DND-41 (cell line): ENCODE results near the gene TBXA2R.

ENCODE experiments used
- EZH2 ChIP-seq: IDR thresholded peaks from 3 replicates; pipeline ENCODE4 v1.6.1; 2012; ENCODE audit warnings: borderline replicate concordance, low read depth, mild to moderate bottlenecking, moderate library complexity, low read length, inconsistent platforms; ENCODE audit not compliant: severe bottlenecking
- TF ChIP-seq, protein P1 (sequence below): IDR thresholded peaks from 2 replicates; pipeline ENCODE4 v1.5.1; 2012; ENCODE audit warnings: borderline replicate concordance, low read length, moderate library complexity, mild to moderate bottlenecking; ENCODE audit not compliant: poor library complexity, severe bottlenecking; ENCODE audit errors: extremely low read depth

DNA sequence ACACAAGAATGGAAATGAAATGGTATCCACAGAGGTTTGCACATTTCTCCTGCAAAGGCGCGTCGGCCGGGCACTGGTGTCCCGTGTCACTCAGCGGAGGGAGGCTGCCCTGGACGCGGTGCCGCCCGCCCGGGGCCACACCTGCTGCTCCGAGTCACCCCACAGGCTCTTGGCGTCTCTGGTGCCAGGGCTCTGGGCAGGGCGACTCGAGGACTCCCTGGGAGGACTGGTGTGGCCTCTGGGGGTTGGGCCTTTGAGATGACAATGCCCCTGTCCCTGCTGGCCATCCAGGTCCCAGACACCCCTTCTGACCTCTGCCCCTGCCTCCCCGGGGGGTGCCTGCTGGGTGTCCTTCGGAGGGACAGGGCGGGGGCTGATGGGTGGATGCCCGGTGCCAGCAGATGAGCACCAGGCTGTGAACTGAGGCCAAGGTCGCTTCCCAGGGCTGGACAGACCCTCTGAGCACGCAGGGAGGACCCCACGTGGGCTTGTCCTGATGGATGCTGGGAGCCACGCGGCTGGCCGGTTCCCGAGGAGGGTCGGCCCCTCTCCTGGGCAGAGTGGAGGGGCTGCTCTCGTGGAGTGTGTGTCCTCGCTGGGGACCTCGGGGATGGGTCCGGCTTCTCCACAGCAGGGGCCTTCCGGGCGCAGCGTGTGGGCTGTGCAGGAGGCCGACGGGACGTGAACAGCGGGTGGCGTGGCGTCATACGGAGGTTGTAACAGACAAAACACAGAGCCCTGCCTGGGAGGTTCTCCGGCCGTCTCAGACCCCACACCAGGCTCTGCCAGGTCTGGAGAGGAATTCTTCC, 24.6 kb upstream of the TBXA2R start:
- no peak for TF ChIP-seq EZH2
- TF ChIP-seq, protein P1, sequence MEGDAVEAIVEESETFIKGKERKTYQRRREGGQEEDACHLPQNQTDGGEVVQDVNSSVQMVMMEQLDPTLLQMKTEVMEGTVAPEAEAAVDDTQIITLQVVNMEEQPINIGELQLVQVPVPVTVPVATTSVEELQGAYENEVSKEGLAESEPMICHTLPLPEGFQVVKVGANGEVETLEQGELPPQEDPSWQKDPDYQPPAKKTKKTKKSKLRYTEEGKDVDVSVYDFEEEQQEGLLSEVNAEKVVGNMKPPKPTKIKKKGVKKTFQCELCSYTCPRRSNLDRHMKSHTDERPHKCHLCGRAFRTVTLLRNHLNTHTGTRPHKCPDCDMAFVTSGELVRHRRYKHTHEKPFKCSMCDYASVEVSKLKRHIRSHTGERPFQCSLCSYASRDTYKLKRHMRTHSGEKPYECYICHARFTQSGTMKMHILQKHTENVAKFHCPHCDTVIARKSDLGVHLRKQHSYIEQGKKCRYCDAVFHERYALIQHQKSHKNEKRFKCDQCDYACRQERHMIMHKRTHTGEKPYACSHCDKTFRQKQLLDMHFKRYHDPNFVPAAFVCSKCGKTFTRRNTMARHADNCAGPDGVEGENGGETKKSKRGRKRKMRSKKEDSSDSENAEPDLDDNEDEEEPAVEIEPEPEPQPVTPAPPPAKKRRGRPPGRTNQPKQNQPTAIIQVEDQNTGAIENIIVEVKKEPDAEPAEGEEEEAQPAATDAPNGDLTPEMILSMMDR: no peak
